ENCODE measurements around the gene LRP8.

DNA sequence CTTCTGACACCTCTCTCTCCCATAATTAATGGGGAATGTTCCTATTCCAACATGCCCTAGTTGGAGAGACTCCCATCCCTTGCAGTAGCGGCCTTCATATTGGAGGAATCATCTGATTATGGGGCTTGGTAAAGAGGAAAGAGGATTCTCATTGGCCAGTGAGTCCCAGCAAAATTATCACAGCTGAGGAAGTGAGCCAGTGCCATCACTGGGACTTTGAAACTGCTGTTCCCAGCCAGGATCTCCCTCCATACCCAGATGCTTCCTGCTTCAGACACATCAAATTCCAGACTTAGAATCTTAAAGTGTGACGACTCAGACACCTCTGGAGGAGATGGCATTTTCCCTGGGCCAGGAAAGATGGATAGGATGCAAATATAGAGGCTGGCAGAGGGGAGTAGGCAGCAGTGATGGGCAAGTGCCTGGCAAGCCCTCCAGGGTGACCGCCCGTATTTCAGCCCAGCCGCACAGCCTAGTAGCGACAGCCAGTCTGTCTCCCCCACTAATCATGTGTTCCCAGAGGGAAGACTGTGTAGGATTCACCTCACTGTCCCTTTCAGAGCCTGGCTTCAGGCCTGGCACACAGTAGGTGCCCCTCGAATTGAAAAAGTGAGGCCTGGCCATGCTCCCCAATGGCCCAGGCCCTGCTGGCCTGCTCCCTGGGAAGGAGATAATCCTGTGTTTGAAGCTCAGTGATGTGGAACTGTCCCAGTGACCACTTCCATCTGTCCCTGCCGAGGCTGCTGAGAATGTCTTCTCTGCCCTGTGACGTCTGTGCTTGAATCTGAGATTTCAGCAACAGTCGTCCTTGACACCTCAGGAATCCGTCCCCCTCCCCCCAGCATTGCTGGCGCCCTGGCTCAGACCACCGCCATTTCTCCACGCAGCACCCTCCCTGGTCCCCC, 48.3 kb downstream of the LRP8 start:
- TF ChIP-seq EP300 (IDR thresholded peaks at IDR 0.05): no peak
- TF ChIP-seq, protein P1, sequence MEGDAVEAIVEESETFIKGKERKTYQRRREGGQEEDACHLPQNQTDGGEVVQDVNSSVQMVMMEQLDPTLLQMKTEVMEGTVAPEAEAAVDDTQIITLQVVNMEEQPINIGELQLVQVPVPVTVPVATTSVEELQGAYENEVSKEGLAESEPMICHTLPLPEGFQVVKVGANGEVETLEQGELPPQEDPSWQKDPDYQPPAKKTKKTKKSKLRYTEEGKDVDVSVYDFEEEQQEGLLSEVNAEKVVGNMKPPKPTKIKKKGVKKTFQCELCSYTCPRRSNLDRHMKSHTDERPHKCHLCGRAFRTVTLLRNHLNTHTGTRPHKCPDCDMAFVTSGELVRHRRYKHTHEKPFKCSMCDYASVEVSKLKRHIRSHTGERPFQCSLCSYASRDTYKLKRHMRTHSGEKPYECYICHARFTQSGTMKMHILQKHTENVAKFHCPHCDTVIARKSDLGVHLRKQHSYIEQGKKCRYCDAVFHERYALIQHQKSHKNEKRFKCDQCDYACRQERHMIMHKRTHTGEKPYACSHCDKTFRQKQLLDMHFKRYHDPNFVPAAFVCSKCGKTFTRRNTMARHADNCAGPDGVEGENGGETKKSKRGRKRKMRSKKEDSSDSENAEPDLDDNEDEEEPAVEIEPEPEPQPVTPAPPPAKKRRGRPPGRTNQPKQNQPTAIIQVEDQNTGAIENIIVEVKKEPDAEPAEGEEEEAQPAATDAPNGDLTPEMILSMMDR (IDR thresholded peaks at IDR 0.05): no peak
- no peak for TF ChIP-seq JUNB (IDR thresholded peaks at IDR 0.05)
- TF ChIP-seq POLR2A (IDR thresholded peaks at IDR 0.05; ENCODE audit: low read length): no peak
- TF ChIP-seq HOXA7 (CRISPR knock-in tag; IDR thresholded peaks at IDR 0.05): no peak
- TF ChIP-seq RAD21 (conservative IDR thresholded peaks at IDR 0.05 in 1 of 2, IDR thresholded peaks at IDR 0.05 in 1 of 2): no peak
- no peak for TF ChIP-seq MYC (IDR thresholded peaks at IDR 0.05; ENCODE audit: borderline replicate concordance, low read length)
- TF ChIP-seq CEBPB (IDR thresholded peaks at IDR 0.05): no peak
